HL-60 (cell line): ENCODE measurements around the gene FOXE3.

Experiments
- DNase-seq, 2 experiments: peaks; one replicate each; pipeline ENCODE4 v3.0.0-alpha.2; 2010 to 2020; ENCODE audit warnings: low read depth in 1 of 2, low spot score in 1 of 2
- H3K27ac ChIP-seq: fragments of 250-450 bp; sonication (Bioruptor Pico); replicated peaks from 2 replicates; pipeline ENCODE4 v1.5.1; 2020; ENCODE audit warnings: mild to moderate bottlenecking, moderate library complexity
- H3K27me3 ChIP-seq: fragments of 250-450 bp; sonication (Bioruptor Pico); 2 replicates; pipeline ENCODE4 v1.5.1; 2021; ENCODE audit warnings: mild to moderate bottlenecking, moderate library complexity; ENCODE audit not compliant: insufficient read depth, poor library complexity, severe bottlenecking
- H3K4me3 ChIP-seq: replicated peaks from 2 replicates; pipeline ENCODE4 v1.5.1; 2011; ENCODE audit warnings: mild to moderate bottlenecking, control low read depth, low read length; ENCODE audit not compliant: insufficient read depth
- CTCF ChIP-seq: IDR thresholded peaks from one replicate; pipeline ENCODE4 v1.5.1; 2011; ENCODE audit warnings: low read length, control low read depth, inconsistent platforms; ENCODE audit not compliant: insufficient read depth
- GABPA ChIP-seq: IDR thresholded peaks from 2 replicates; pipeline ENCODE4 v1.6.1; 2012; ENCODE audit warnings: low read depth
- POLR2AphosphoS5 ChIP-seq: IDR thresholded peaks from 2 replicates; pipeline ENCODE4 v1.6.1; 2012; ENCODE audit warnings: low read depth
- REST ChIP-seq: IDR thresholded peaks from 2 replicates; pipeline ENCODE4 v1.6.1; 2012; ENCODE audit warnings: low read depth; ENCODE audit not compliant: insufficient replicate concordance
- SPI1 ChIP-seq: IDR thresholded peaks from 2 replicates; pipeline ENCODE4 v1.6.1; 2012; ENCODE audit warnings: low read depth, mild to moderate bottlenecking, borderline replicate concordance
- long read RNA-seq: library from polyadenylated mRNA; unstranded; transcript quantifications from one replicate; pipeline ENCODE4 v2.0.0, GENCODE V29; 2020

Gene FOXE3
- long read RNA-seq, result 0 reads

GRCh38 chr1:47415728-47416318 is at the start of gene FOXE3:
FOXE3 (plus strand) TSS chr1:47416285; CDS start chr1:47416316, 31 bp downstream.
- H3K27ac ChIP-seq, result no peak within 1 kb of the TSS
- DNase-seq, result no peak
- H3K4me3 ChIP-seq, result no peak within 1 kb of the TSS
- H3K27me3 ChIP-seq, result peaks cover 28% of the 10 kb centered on the region
- TF ChIP-seq CTCF, result no peak
- TF ChIP-seq POLR2AphosphoS5, result no peak
- no peak for TF ChIP-seq GABPA
- TF ChIP-seq REST, result no peak
- TF ChIP-seq SPI1, result no peak

- Histone ChIP-seq H3K27ac (no peak overlapping the region), H3K4me3 (no peak overlapping the region), H3K27me3 (no peaks in the 10 kb centered on the region)
- DNase-seq, result no peak
- TF ChIP-seq GABPA (no peak), SPI1 (no peak), CTCF (no peak), POLR2AphosphoS5 (no peak), REST (no peak)
Observed at GRCh38 chr1:47367651-47368050, 48.4 kb upstream of the FOXE3 start.

- DNase-seq, result no peak
- Histone ChIP-seq H3K4me3 (no peak overlapping the region), H3K27ac (no peak overlapping the region), H3K27me3 (no peaks in the 10 kb centered on the region)
- no peak for TF ChIP-seq GABPA
- TF ChIP-seq SPI1, result no peak
- TF ChIP-seq CTCF, result no peak
- no peak for TF ChIP-seq REST
- TF ChIP-seq POLR2AphosphoS5, result no peak
Observed at GRCh38 chr1:47371016-47371517, 45.0 kb upstream of the FOXE3 start.
